Right lobe of liver (tissue), 4 donors: ENCODE results near the gene COX4I1.

Source experiments
- CTCF ChIP-seq, 4 donors: fragments of 200-600 bp in 3 of 4; fragments of 450-650 bp in 1 of 4; IDR thresholded peaks; one replicate each; pipeline versions ENCODE4 v1.5.1 to v1.8.0; 2016 to 2022; ENCODE audit warnings: antibody characterized with exemption in 4 of 4, mild to moderate bottlenecking in 2 of 4
- POLR2A ChIP-seq: fragments of 450-650 bp; IDR thresholded peaks from one replicate; pipeline ENCODE4 v1.6.1; 2017; ENCODE audit warnings: antibody characterized with exemption, mild to moderate bottlenecking
- donor health status: DM: no; HTN: no; CAD: no.
- donor health status: DM: no; HTN: no; CAD: no.
- donor health status: DM: no; HTN: yes; CAD: no.

GRCh38 chr16:85780281-85780680 lies 19.2 kb upstream of the COX4I1 start:
- TF ChIP-seq CTCF (IDR thresholded peaks at IDR 0.05) (no peak), POLR2A (no peak)
